Esophagus muscularis mucosa (tissue), 4 donors: ENCODE results near the gene SMTN. TPM values are rescaled to one million over a fixed set of nuclear protein-coding genes. Genes with fewer than 3 reads are reported as not detected.

Experiments used
- DNase-seq: peaks from one replicate; pipeline ENCODE4 v3.0.0-alpha.2; 2017; ENCODE audit errors: extremely low spot score
- H3K27ac ChIP-seq, 4 donors: fragments of 200-600 bp; sonication (generic); replicated peaks in 1 of 4; 1 replicate in 3 of 4; 2 replicates in 1 of 4; pipeline ENCODE4 v1.5.1; 2016 to 2019; ENCODE audit warnings: mild to moderate bottlenecking in 1 of 4
- H3K27me3 ChIP-seq, 4 donors: fragments of 200-600 bp; sonication (generic); one replicate each; pipeline versions ENCODE4 v1.5.1 to v1.6.0; 2016 to 2019
- H3K36me3 ChIP-seq, 4 donors: fragments of 200-600 bp; sonication (generic); one replicate each; pipeline ENCODE4 v1.5.1; 2016 to 2019
- H3K4me1 ChIP-seq, 4 donors: fragments of 200-600 bp; sonication (generic); one replicate each; pipeline ENCODE4 v1.5.1; 2016 to 2019
- H3K4me3 ChIP-seq, 4 donors: fragments of 200-600 bp; sonication (generic); 1 replicate in 2 of 4; 2 replicates in 2 of 4; pipeline ENCODE4 v1.5.1; 2016 to 2019; ENCODE audit warnings: mild to moderate bottlenecking in 4 of 4, moderate library complexity in 1 of 4
- H3K9me3 ChIP-seq, 4 donors: fragments of 200-600 bp; sonication (generic); 1 replicate in 3 of 4; 2 replicates in 1 of 4; pipeline ENCODE4 v1.5.1; 2016 to 2019
- CTCF ChIP-seq, 3 experiments: fragments of 200-600 bp in 2 of 3; fragments of 450-650 bp in 1 of 3; sonication (generic) in 2 of 3; IDR thresholded peaks; one replicate each; pipeline ENCODE4 v1.5.1; 2017 to 2019; ENCODE audit warnings: antibody characterized with exemption in 3 of 3, mild to moderate bottlenecking in 2 of 3, moderate library complexity in 1 of 3
- EP300 ChIP-seq: sonication (generic); formaldehyde crosslinking; IDR thresholded peaks from one replicate; pipeline ENCODE4 v1.6.1; 2017; ENCODE audit warnings: antibody characterized with exemption
- POLR2A ChIP-seq: fragments of 450-650 bp; IDR thresholded peaks from one replicate; pipeline ENCODE4 v1.6.1; 2017; ENCODE audit warnings: antibody characterized with exemption, moderate library complexity, mild to moderate bottlenecking, low read depth
- POLR2AphosphoS5 ChIP-seq, 2 donors: sonication (generic); formaldehyde crosslinking; IDR thresholded peaks; one replicate each; pipeline ENCODE4 v1.6.1; 2017; ENCODE audit warnings: antibody characterized with exemption in 2 of 2
- WGBS: methylation state at CpG from one replicate; pipeline ENCODE4 v1.1.5; 2018; 5-methylcytosine and 5-hydroxymethylcytosine counted together
- intact Hi-C: fragments of 100-400 bp; cut with DNase I; formaldehyde crosslinking; loops from one replicate; pipeline ENCODE4 v1.15.1; 2023
- total RNA-seq, 4 donors: library from RNA; depleted of rRNA; stranded (reverse); fragments of >200 nt; gene quantifications; one replicate each; pipeline versions ENCODE4 v1.1.0 to v1.2.1, GENCODE V29; 2016

The SMTN gene
- total RNA-seq, 4 donors from 2014 or later = 1,154 to 1,495 (median 1,416) TPM

GRCh38 chr22:31143038-31143437 lies 61.9 kb downstream of the SMTN start:
- DNase-seq = no peak
- Histone ChIP-seq H3K27ac (no peak overlapping the region), H3K27me3 (peaks cover 0 to 23% (median 0%) of the 10 kb centered on the region in 4 donors), H3K36me3 (no peaks in the 10 kb centered on the region), H3K4me1 (peaks cover 0 to under 1% (median 0%) of the 10 kb centered on the region in 4 donors), H3K4me3 (no peak overlapping the region), H3K9me3 (no peaks in the 10 kb centered on the region)
- intact Hi-C loops = loop anchor here (10.0 kb wide), 1 partner anchor 378 kb away; no protein-coding TSS in a partner anchor
- WGBS = 86% methylated on average over 3 of the region's 3 CpGs
- no peak for TF ChIP-seq POLR2AphosphoS5 (IDR thresholded peaks at IDR 0.05)
- TF ChIP-seq CTCF (IDR thresholded peaks at IDR 0.05) = no peak
- no peak for TF ChIP-seq EP300
- TF ChIP-seq POLR2A = no peak

- no peak for DNase-seq
- Histone ChIP-seq H3K27ac (no peak overlapping the region), H3K27me3 (peaks cover 0 to 18% (median 0%) of the 10 kb centered on the region in 4 donors), H3K4me3 (no peak overlapping the region), H3K9me3 (no peaks in the 10 kb centered on the region), H3K36me3 (no peaks in the 10 kb centered on the region), H3K4me1 (peaks cover 2 to 6% (median 5%) of the 10 kb centered on the region in 4 donors)
- TF ChIP-seq POLR2A = no peak
- TF ChIP-seq POLR2AphosphoS5 (IDR thresholded peaks at IDR 0.05) = no peak
- no peak for TF ChIP-seq CTCF (IDR thresholded peaks at IDR 0.05)
- TF ChIP-seq EP300 = no peak
- WGBS = 81% methylated on average over 3 of the region's 3 CpGs
- intact Hi-C loops = loop anchor here (10.0 kb wide), 1 partner anchor 379 kb away; no protein-coding TSS in a partner anchor
These were observed 62.4 kb downstream of the SMTN start for GRCh38 chr22:31143537-31143936.

- H3K27ac ChIP-seq = no peak overlapping the region
- no peak for DNase-seq
- intact Hi-C loops = loop anchor here (10.0 kb wide), 1 partner anchor 379 kb away; no protein-coding TSS in a partner anchor
- no peaks in the 10 kb centered on the region for H3K9me3 ChIP-seq
- peaks cover 9 to 13% (median 12%) of the 10 kb centered on the region in 4 donors for H3K4me1 ChIP-seq
- no peaks in the 10 kb centered on the region for H3K36me3 ChIP-seq
- H3K27me3 ChIP-seq = peaks cover 0 to 11% (median 0%) of the 10 kb centered on the region in 4 donors
- H3K4me3 ChIP-seq = no peak overlapping the region
- TF ChIP-seq POLR2AphosphoS5 (IDR thresholded peaks at IDR 0.05) = no peak
- TF ChIP-seq EP300 = no peak
- no peak for TF ChIP-seq CTCF (IDR thresholded peaks at IDR 0.05)
- TF ChIP-seq POLR2A = no peak
These were observed 63.1 kb downstream of the SMTN start for GRCh38 chr22:31144223-31144622.

GRCh38 chr22:31148488-31148887 lies 67.4 kb downstream of the SMTN start:
- intact Hi-C loops = loop anchor here (2.0 to 10.0 kb wide), 3 partner anchors 36 to 384 kb away; no protein-coding TSS in a partner anchor
- Histone ChIP-seq H3K4me3 (no peak overlapping the region), H3K9me3 (no peaks in the 10 kb centered on the region), H3K27ac (peak overlapping the region; percentile 64 to 82 (median 74)), H3K27me3 (no peaks in the 10 kb centered on the region), H3K36me3 (no peaks in the 10 kb centered on the region), H3K4me1 (peaks cover 9 to 21% (median 16%) of the 10 kb centered on the region in 4 donors)
- TF ChIP-seq POLR2AphosphoS5 (IDR thresholded peaks at IDR 0.05) (no peak), POLR2A (no peak), EP300 (no peak), CTCF (IDR thresholded peaks at IDR 0.05) (no peak)
- 59% methylated on average over 1 of the region's 1 CpG for WGBS
- no peak for DNase-seq
